SJSA1 (cell line): ENCODE results near the gene NAV2. TPM values are rescaled to one million over a fixed set of nuclear protein-coding genes. Genes with fewer than 3 reads are reported as not detected.

Experiments
- DNase-seq, 2 experiments: peaks; one replicate each; pipeline ENCODE4 v3.0.0-alpha.2; 2015 to 2020; ENCODE audit warnings: low spot score in 2 of 2, low read depth in 1 of 2
- H3K27ac ChIP-seq: fragments of 250-450 bp; sonication (Bioruptor Pico); 2 replicates; pipeline ENCODE4 v1.5.1; 2020; ENCODE audit warnings: mild to moderate bottlenecking, moderate library complexity
- H3K27me3 ChIP-seq: fragments of 250-450 bp; sonication (Bioruptor Pico); replicated peaks from 2 replicates; pipeline ENCODE4 v1.5.1; 2020; ENCODE audit warnings: mild to moderate bottlenecking, moderate library complexity
- H3K36me3 ChIP-seq: fragments of 250-450 bp; sonication (Bioruptor Pico); 2 replicates; pipeline ENCODE4 v1.5.1; 2020; ENCODE audit warnings: mild to moderate bottlenecking
- H3K4me1 ChIP-seq: fragments of 250-450 bp; sonication (Bioruptor Pico); replicated peaks from 2 replicates; pipeline ENCODE4 v1.6.1; 2021; ENCODE audit warnings: mild to moderate bottlenecking
- H3K4me3 ChIP-seq: fragments of 250-450 bp; sonication (Bioruptor Pico); 2 replicates; pipeline ENCODE4 v1.5.1; 2020; ENCODE audit warnings: mild to moderate bottlenecking
- H3K9me3 ChIP-seq: fragments of 250-450 bp; sonication (Bioruptor Pico); replicated peaks from 2 replicates; pipeline ENCODE4 v1.5.1; 2020; ENCODE audit warnings: mild to moderate bottlenecking
- total RNA-seq: library from RNA; depleted of rRNA; stranded (reverse); fragments of >200 nt; shearing (Covaris generic); gene quantifications from 2 replicates; pipeline ENCODE4 v1.2.3, GENCODE V29; 2014

NAV2 gene
- total RNA-seq, 1 experiment from 2014 or later, result 2.6 TPM

GRCh38 chr11:19970944-19971343, 258.3 kb downstream of the NAV2 start:
- DNase-seq, result no peak
- Histone ChIP-seq H3K27ac (no peak overlapping the region), H3K4me3 (no peak overlapping the region), H3K36me3 (no peaks in the 10 kb centered on the region), H3K4me1 (no peaks in the 10 kb centered on the region), H3K27me3 (no peaks in the 10 kb centered on the region), H3K9me3 (no peaks in the 10 kb centered on the region)

- no peak overlapping the region for H3K27ac ChIP-seq
- no peak for DNase-seq
- H3K36me3 ChIP-seq, result no peaks in the 10 kb centered on the region
- no peak overlapping the region for H3K4me3 ChIP-seq
- no peaks in the 10 kb centered on the region for H3K4me1 ChIP-seq
- H3K9me3 ChIP-seq, result no peaks in the 10 kb centered on the region
- no peaks in the 10 kb centered on the region for H3K27me3 ChIP-seq
These were observed 259.5 kb downstream of the NAV2 start for GRCh38 chr11:19972091-19972490.

GRCh38 chr11:19972651-19973050, 260.0 kb downstream of the NAV2 start:
- no peaks in the 10 kb centered on the region for H3K27me3 ChIP-seq
- no peak overlapping the region for H3K27ac ChIP-seq
- no peak overlapping the region for H3K4me3 ChIP-seq
- no peaks in the 10 kb centered on the region for H3K9me3 ChIP-seq
- H3K36me3 ChIP-seq, result no peaks in the 10 kb centered on the region
- no peaks in the 10 kb centered on the region for H3K4me1 ChIP-seq
- no peak for DNase-seq

- peaks cover under 1% of the 10 kb centered on the region for H3K4me1 ChIP-seq
These were observed 260.5 kb downstream of the NAV2 start for GRCh38 chr11:19973136-19973635.

GRCh38 chr11:19974886-19975285, 262.2 kb downstream of the NAV2 start:
- H3K9me3 ChIP-seq, result no peaks in the 10 kb centered on the region
- no peak for DNase-seq
- H3K4me3 ChIP-seq, result no peak overlapping the region
- no peak overlapping the region for H3K27ac ChIP-seq
- H3K4me1 ChIP-seq, result peaks cover 18% of the 10 kb centered on the region
- H3K36me3 ChIP-seq, result 0 out of 2 replicates have a peak, but pooled peaks cover 1% of the 10 kb centered on the region
- H3K27me3 ChIP-seq, result no peaks in the 10 kb centered on the region

More at GRCh38 chr11:19973136-19973635, 260.5 kb downstream of the NAV2 start:
- Histone ChIP-seq H3K36me3 (no peaks in the 10 kb centered on the region), H3K27ac (no peak overlapping the region), H3K27me3 (no peaks in the 10 kb centered on the region), H3K4me3 (no peak overlapping the region), H3K9me3 (no peaks in the 10 kb centered on the region)
- no peak for DNase-seq

- Histone ChIP-seq H3K4me1 (peaks cover 24% of the 10 kb centered on the region), H3K36me3 (0 out of 2 replicates have a peak, but pooled peaks cover 2% of the 10 kb centered on the region), H3K27ac (no peak overlapping the region), H3K9me3 (no peaks in the 10 kb centered on the region), H3K4me3 (no peak overlapping the region), H3K27me3 (no peaks in the 10 kb centered on the region)
- no peak for DNase-seq
These were observed 262.9 kb downstream of the NAV2 start for GRCh38 chr11:19975414-19975990.

GRCh38 chr11:19976281-19976941, 263.8 kb downstream of the NAV2 start:
- H3K36me3 ChIP-seq, result 0 out of 2 replicates have a peak, but pooled peaks cover 2% of the 10 kb centered on the region
- no peaks in the 10 kb centered on the region for H3K9me3 ChIP-seq
- no peaks in the 10 kb centered on the region for H3K27me3 ChIP-seq
- no peak overlapping the region for H3K27ac ChIP-seq
- peaks cover 33% of the 10 kb centered on the region for H3K4me1 ChIP-seq
- H3K4me3 ChIP-seq, result no peak overlapping the region
- no peak for DNase-seq

GRCh38 chr11:19977941-19978340, 265.3 kb downstream of the NAV2 start:
- H3K36me3 ChIP-seq, result 0 out of 2 replicates have a peak, but pooled peaks cover 2% of the 10 kb centered on the region
- no peak for DNase-seq
- peak overlapping the region; percentile 79 for H3K27ac ChIP-seq

GRCh38 chr11:19978668-19979518, 266.3 kb downstream of the NAV2 start:
- H3K4me3 ChIP-seq, result no peak overlapping the region
- peaks cover 37% of the 10 kb centered on the region for H3K4me1 ChIP-seq
- H3K27me3 ChIP-seq, result no peaks in the 10 kb centered on the region
- no peaks in the 10 kb centered on the region for H3K9me3 ChIP-seq
- peak; percentile 57 to 68 for DNase-seq
- H3K27ac ChIP-seq, result peak overlapping the region; percentile 79
- H3K36me3 ChIP-seq, result 0 out of 2 replicates have a peak, but pooled peaks cover 2% of the 10 kb centered on the region

More at GRCh38 chr11:19977941-19978340, 265.3 kb downstream of the NAV2 start:
- H3K4me1 ChIP-seq, result peaks cover 37% of the 10 kb centered on the region
- H3K27me3 ChIP-seq, result no peaks in the 10 kb centered on the region
- H3K4me3 ChIP-seq, result no peak overlapping the region
- no peaks in the 10 kb centered on the region for H3K9me3 ChIP-seq

- Histone ChIP-seq H3K36me3 (0 out of 2 replicates have a peak, but pooled peaks cover 2% of the 10 kb centered on the region), H3K27me3 (no peaks in the 10 kb centered on the region), H3K9me3 (no peaks in the 10 kb centered on the region), H3K4me3 (no peak overlapping the region), H3K27ac (peak overlapping the region; percentile 79), H3K4me1 (peaks cover 37% of the 10 kb centered on the region)
- no peak for DNase-seq
These were observed 266.8 kb downstream of the NAV2 start for GRCh38 chr11:19979519-19979845.

GRCh38 chr11:19980388-19980787, 267.8 kb downstream of the NAV2 start:
- 0 out of 2 replicates have a peak, but pooled peaks cover 2% of the 10 kb centered on the region for H3K36me3 ChIP-seq
- no peaks in the 10 kb centered on the region for H3K27me3 ChIP-seq
- no peaks in the 10 kb centered on the region for H3K9me3 ChIP-seq
- DNase-seq, result no peak
- peak overlapping the region; percentile 76 for H3K27ac ChIP-seq
- H3K4me3 ChIP-seq, result no peak overlapping the region
- H3K4me1 ChIP-seq, result peaks cover 37% of the 10 kb centered on the region

- no peaks in the 10 kb centered on the region for H3K9me3 ChIP-seq
- H3K27me3 ChIP-seq, result no peaks in the 10 kb centered on the region
- peak overlapping the region; percentile 76 for H3K27ac ChIP-seq
- peaks cover 37% of the 10 kb centered on the region for H3K4me1 ChIP-seq
- peak; percentile 55 to 61 for DNase-seq
- no peak overlapping the region for H3K4me3 ChIP-seq
- 0 out of 2 replicates have a peak, but pooled peaks cover 2% of the 10 kb centered on the region for H3K36me3 ChIP-seq
These were observed 268.5 kb downstream of the NAV2 start for GRCh38 chr11:19980957-19981669.
